ENCODE data around the gene MTG2. TPM values are rescaled to one million over a fixed set of nuclear protein-coding genes. Genes with fewer than 3 reads are reported as not detected.

The MTG2 gene
- total and polyA plus RNA-seq, 2 of the 8 experiments (the other 6 are each of a cell fraction or from before 2014, with no cell fraction given), result 14.4 to 22.8 TPM

DNA sequence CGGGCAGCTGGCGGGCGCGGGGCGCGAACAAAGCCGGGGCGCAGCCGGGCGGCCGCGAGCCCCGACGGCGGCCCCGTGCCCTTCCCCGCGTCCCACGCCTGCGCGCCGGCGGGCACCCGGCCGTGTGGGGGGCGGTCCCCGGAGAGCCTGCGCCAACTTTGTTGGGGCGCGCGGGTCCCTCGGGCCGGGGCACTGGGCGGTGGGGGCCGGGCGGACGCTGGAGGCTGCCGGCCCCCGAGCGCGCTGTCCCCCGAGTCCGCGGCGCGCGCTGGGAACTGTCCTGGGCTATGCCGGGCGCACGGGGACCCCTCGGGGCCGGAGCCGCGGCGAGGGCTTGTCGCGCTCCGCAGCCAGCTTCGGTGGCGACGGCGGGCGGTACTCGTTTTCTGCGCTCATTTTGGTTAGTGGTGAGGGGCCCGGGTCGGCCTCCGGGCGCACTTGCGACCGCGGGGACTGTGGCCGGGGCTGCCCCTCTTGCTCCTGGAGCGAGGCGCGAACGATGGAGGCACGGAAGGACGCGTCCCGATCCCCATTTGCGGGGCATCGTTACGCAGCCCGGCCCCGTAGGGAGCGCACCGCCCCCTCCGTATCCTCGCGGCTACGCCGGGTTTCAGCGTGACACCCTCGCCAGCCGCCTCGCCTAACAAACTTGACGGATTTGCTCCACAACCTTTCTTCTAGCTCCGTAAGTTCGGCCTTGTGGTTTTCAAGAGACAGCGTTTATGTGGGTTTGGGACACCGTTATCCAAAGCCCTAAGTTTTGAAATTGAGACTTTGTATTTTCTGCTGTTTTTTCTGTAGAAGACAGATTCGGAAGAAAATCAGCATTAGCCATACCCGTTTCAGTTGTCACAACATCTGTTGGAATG, 38.6 kb upstream of the MTG2 start (continued):
- no peak for TF ChIP-seq CTBP2 (IDR thresholded peaks at IDR 0.05; ENCODE audit: borderline replicate concordance, insufficient read depth, insufficient read length, low read length)
- TF ChIP-seq KDM4A (IDR thresholded peaks at IDR 0.05; ENCODE audit: low read depth, low read length, severe bottlenecking), result peak; percentile 69
- TF ChIP-seq TAF1 (IDR thresholded peaks at IDR 0.05; ENCODE audit: low read depth, low read length), result peak; percentile 43; the same call in 1 of the 2 replicates
- TF ChIP-seq GABPA (IDR thresholded peaks at IDR 0.05; ENCODE audit: borderline replicate concordance, insufficient read depth, low read length), result no peak
- TF ChIP-seq CHD1 (IDR thresholded peaks at IDR 0.05; ENCODE audit: low read depth, low read length), result no peak
